A673 (cell line): ENCODE measurements around the gene TRIM41.

ENCODE experiments used
- EZH2 ChIP-seq: fragments of 200-600 bp; sonication (generic); IDR thresholded peaks from 2 replicates; pipeline ENCODE4 v1.6.1; 2017; ENCODE audit warnings: borderline replicate concordance, low read depth, mild to moderate bottlenecking, mixed read lengths, antibody characterized with exemption, low read length; ENCODE audit not compliant: poor library complexity, severe bottlenecking
- TF ChIP-seq, protein P1 (sequence below): fragments of 300-800, 200-600 bp; sonication (generic); conservative IDR thresholded peaks from 2 replicates; pipeline ENCODE4 v1.5.1; 2017; ENCODE audit warnings: low read depth, mild to moderate bottlenecking, antibody characterized with exemption, low read length, moderate library complexity, mixed read lengths

DNA sequence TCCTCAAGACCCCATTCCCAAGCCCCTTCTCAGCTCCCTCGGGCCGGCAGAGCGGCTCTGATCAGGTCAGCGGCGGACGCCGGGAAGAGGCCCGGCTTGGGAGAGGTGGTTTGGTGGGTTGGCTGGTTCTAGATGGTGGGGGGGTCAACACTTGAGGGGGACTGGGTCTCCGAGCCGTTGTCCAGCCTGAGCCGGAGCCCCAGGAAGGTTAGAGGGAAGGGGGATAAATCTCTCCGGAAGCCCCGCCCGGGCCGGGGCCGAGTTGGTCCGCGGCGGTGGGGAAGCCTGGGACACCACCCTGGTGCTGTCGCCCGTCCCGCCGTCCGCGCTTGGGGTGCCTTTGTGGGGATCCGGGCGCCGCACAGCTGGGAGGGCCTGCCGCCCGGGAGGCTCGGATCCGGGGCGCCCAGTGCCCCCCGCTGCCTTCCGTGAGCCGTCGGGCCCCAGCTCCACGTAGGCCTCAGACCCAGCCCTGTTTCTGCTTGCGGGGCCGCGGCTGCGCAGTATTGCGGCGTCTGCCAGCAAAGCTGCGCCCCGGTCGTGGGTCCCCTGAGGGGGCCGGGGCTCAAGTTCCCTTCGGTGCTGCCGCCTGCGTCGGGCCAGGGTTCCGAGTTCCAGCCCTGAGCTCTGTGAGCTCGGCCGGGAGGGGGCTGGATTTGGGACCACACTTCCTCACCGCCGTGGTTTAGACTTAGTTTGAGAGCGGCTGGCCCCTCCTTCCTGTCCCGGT, 38.4 kb downstream of the TRIM41 start:
- TF ChIP-seq, protein P1, sequence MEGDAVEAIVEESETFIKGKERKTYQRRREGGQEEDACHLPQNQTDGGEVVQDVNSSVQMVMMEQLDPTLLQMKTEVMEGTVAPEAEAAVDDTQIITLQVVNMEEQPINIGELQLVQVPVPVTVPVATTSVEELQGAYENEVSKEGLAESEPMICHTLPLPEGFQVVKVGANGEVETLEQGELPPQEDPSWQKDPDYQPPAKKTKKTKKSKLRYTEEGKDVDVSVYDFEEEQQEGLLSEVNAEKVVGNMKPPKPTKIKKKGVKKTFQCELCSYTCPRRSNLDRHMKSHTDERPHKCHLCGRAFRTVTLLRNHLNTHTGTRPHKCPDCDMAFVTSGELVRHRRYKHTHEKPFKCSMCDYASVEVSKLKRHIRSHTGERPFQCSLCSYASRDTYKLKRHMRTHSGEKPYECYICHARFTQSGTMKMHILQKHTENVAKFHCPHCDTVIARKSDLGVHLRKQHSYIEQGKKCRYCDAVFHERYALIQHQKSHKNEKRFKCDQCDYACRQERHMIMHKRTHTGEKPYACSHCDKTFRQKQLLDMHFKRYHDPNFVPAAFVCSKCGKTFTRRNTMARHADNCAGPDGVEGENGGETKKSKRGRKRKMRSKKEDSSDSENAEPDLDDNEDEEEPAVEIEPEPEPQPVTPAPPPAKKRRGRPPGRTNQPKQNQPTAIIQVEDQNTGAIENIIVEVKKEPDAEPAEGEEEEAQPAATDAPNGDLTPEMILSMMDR = no peak
- TF ChIP-seq EZH2 = no peak
